Fibroblast of lung (primary cell): ENCODE data around the gene ABCG8.

Experiments used
- EZH2 ChIP-seq: IDR thresholded peaks from 2 replicates; pipeline ENCODE4 v1.5.1; 2012; ENCODE audit warnings: low read length, control low read depth, mild to moderate bottlenecking; ENCODE audit errors: missing control alignments
- TF ChIP-seq, protein P1 (sequence below), 2 donors: IDR thresholded peaks in 1 of 2; conservative IDR thresholded peaks in 1 of 2; 1 replicate in 1 of 2; 2 replicates in 1 of 2; pipeline ENCODE4 v1.5.1; 2011 to 2012; ENCODE audit warnings: low read length in 2 of 2, control low read depth in 1 of 2, inconsistent platforms in 1 of 2, low read depth in 1 of 2, mild to moderate bottlenecking in 1 of 2

DNA sequence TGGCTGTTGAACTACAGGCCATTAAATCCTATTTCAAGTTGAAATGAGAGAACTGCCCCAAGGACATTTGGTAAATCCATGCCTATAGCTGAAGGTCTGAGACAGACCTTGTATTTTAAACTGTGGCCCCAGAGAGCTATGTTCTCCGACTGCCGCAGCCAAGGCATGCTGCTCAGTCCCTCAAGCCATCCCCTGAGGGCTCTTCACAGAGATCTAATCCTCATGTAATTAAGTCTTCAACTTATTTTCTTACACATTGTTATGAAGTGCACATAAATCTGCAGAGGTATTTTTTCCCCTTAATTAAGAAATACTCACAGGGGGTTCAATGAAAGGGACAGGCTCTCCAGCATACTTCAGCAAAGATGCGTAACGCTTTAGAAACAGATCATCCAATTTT is 50.6 kb downstream of the ABCG8 start:
- TF ChIP-seq, protein P1, sequence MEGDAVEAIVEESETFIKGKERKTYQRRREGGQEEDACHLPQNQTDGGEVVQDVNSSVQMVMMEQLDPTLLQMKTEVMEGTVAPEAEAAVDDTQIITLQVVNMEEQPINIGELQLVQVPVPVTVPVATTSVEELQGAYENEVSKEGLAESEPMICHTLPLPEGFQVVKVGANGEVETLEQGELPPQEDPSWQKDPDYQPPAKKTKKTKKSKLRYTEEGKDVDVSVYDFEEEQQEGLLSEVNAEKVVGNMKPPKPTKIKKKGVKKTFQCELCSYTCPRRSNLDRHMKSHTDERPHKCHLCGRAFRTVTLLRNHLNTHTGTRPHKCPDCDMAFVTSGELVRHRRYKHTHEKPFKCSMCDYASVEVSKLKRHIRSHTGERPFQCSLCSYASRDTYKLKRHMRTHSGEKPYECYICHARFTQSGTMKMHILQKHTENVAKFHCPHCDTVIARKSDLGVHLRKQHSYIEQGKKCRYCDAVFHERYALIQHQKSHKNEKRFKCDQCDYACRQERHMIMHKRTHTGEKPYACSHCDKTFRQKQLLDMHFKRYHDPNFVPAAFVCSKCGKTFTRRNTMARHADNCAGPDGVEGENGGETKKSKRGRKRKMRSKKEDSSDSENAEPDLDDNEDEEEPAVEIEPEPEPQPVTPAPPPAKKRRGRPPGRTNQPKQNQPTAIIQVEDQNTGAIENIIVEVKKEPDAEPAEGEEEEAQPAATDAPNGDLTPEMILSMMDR (conservative IDR thresholded peaks at IDR 0.05 in 1 of 2, IDR thresholded peaks at IDR 0.05 in 1 of 2; ENCODE audit: low read depth in 1 of 2, low read length in 2 of 2) = no peak
- TF ChIP-seq EZH2 = no peak
